T-helper 22 cell (primary cell): ENCODE results near the gene ADAMTS16.

Experiments used
- DNase-seq: peaks from one replicate; pipeline ENCODE4 v3.0.0-alpha.2; 2020; ENCODE audit warnings: low read depth

ADAMTS16 gene

DNA sequence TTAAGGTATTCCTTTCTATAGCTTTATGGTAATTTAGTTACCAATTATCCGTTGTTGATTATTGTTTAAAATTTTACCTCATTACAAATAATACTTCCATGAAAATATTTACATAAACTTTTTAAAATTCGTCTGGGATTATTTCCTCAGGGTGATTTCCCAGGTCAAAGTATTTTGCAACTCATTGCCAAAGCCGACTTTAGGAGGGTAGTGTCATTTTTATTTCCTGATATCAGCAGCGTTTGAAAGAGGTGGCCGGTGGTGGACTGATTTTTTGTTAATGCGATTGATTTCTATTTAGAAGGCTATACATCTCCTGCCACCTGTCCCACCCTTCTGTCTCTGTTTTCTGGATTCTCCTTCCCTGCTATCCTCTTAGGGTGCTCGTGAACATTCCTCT, 4.3 kb downstream of the ADAMTS16 start:
- no peak for DNase-seq

DNA sequence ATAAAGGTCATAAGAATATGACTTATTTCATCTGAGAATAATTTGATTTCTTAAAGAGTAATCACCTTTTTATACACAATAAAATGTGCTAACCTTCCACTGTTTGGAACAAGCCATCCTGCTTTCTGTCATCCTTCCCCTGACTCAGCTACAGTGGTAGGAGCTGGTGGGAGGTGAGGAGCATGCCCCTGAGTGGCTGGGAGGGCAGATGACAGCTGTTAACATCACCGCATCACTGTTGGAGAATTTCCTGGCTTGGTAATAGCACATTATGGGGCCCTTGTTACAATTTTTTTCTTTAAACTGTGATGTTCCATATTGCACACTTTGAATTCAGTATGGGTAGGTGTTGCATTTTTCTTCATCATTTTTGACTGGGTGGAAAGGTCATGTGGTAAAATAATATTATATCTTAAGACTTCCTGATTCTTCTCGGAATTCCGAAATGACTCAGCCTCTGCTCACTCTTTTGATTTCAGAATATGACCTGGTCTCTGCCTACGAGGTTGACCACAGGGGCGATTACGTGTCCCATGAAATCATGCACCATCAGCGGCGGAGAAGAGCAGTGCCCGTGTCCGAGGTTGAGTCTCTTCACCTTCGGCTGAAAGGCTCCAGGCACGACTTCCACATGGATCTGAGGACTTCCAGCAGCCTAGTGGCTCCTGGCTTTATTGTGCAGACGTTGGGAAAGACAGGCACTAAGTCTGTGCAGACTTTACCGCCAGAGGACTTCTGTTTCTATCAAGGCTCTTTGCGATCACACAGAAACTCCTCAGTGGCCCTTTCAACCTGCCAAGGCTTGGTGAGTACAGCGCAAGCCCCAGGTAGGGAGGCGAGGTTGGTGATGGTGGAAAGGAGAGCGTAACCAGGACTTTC, 5.8 kb downstream of the ADAMTS16 start:
- DNase-seq, result no peak

DNA sequence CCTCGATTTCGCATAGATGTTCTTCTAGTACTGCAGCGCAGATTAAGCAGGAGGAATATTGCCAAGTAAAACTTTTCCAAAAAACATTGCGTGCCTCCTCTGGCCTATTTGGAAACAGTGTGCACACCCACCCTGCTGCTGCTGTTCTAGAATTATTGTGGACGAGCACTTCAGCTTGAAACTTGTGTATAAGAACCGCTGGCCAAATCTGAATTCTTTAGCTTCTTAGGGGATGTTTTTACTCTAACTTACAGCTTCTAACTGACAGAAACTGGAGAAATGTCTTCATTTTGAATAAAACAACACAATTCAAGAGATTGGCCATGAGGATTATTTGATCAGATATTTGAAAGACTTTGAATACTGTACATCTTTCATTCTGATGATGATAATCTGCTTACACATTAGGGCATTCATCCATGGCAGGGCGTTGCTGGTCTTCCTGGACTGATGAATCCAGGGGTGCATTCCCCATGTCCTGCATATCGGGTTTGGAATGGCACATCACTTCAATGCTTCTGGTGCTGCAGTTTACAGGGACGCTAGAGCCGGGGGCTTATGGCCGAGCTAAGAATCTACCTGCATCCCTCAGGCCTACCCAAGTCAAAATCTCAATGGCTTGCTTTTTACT, 6.5 kb downstream of the ADAMTS16 start:
- DNase-seq, result no peak

DNA sequence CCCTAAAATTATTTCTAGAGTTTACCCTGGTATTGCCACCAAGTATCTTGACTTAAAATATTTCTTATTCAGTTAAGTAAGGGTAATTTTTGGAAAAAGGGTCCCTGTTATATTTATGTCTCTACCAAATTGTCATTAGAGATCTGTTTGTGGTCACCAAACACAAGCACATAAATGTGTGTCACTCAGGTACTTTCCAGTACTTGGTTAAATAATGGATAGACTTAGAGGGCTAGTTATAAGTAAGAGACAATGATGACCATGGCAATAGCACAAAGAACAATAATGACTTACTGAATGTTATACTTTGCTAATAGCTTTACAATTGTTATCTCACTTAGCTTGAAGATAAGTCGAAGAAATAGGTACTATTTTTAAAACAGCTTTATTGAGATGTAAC, 9.0 kb downstream of the ADAMTS16 start:
- no peak for DNase-seq

DNA sequence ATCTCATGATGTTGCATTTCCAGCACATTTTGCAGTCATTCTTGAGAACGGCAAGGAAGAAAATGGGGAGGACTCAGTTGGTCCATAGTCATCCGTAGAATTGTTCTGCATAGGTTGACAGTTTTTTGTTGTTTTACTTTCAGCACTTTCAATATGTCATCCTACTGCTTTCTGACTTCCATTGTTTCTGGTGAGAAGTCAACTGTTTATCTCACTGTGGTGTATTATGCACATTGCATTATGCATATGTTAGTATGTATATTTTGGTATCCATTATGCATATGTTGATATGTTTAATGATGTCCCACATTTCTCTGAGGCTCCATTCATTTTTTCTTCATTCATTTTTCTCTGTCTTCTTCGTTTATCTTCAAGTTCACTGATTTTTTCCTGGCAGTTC, 10.5 kb downstream of the ADAMTS16 start:
- no peak for DNase-seq

DNA sequence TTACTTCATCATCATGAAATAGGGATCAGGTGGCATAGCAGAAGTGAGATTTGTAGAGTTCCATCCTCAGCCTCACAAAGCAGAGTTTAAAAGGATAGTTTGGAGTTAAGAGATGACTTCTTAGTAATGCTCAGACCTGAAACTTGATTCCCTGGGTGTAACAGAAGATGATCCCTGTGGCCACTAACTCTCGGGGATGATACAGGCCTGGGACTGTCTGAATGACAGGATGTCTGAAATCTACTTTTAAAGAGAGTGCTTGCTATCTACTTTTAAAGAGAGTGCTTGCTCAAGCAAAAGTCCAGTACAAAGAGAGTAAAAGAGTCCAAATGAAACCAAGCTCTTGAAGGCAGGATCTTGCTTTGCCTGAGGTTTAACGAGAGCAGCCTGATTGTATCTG, 14.6 kb downstream of the ADAMTS16 start:
- DNase-seq, result no peak

DNA sequence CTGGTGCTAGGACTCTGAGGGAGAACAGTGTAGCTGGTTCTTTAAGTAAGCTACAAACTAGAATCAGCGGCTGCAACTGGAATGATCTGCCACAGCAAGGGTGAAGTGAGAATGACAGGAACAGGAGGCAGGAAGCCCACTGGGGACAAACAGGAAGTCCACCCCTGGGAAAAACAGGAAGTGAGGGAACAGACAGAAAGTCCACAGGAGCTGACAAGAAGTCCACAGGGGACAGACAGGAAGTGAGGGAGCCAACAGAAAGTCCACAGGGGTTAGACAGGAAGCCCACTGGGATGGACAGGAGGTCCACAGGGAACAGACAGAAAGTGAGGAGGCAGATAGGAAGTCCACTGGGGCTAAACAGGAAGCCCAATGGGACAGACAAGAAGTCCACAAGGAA, 15.5 kb downstream of the ADAMTS16 start:
- no peak for DNase-seq

DNA sequence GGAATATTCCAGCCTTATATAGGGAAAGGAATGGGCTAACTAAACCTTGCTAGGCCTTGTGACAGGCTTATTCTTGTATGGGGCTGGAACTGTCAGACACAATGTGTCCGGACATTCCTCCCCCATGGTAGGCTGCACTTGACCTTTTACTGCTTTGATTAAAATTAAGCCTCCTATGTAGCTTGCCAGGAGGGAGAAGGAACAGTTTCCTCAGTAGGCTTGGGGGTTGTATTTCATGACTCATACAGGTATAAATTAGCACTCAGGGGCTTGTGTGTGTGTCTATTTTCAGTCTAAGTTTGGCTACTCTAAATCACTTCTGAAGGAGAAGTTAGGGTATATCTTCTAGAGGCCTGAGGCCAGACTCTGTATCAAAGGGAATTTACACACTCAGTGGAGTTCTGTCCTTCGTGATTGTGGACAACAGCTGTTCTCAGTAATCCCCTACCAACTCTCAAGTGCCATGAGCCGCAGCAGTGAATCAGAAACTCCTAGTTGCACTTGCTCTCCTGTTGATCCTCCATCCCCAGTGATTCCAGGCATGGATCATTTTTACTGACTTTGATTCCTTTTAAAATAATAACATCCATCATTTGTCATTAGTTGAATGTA, 16.4 kb downstream of the ADAMTS16 start:
- no peak for DNase-seq

DNA sequence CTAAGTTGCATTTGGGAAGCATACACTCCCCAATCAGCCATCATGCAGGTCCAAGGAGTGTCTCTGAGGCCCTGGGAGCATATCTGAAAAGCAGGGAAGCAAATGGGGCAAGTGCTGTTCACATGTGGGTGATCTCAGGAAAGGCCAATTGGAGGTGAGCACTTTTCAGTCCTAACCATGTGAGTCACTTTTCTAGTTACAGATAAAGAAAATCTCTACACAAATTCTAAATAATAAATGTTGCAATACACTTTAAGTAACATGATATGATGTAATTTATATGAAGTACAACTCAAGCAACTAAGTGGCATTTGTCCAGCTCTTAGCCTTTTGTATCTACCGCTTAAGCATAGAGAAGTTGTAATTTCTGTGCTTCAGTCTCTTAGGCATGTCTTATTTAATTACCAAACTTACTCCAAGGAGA, 18.4 kb downstream of the ADAMTS16 start:
- DNase-seq, result no peak

DNA sequence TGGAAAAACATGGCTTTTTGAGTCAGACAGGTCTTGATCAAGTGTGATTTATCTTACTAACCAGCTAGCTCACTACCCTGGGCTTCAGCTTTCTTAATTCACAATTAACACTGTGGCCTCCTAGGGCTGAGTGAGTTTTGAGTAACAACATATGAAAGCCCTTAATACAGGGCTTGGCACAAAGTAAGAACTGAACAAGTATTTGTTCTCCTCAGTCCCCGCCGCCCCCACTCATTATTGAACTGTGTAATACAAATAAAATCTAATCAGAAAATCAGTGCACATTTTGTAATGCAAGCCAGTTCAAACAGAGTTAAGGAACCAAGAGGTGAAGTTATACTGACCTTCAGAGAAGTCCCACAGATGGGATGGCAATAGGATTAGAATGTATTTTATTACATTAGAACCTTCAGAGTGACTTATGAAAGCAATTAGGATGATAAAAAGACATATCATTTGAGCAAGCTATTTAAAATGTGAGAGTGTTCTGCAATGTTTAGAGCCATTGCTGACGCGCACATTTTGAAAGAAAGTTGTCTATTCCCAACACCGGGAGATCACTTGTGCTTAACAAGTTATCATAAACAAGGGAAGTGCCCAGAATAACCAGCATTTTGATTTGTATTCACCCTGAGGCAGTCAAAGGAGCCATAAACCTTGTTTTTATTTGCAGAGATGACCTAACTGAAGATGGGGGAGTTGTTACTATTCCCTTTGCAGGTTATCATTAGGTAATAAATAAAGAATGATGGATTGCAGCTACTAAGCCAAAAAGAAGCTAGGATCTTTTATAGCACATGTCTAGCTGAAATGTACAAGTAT, 19.4 kb downstream of the ADAMTS16 start:
- DNase-seq, result no peak

DNA sequence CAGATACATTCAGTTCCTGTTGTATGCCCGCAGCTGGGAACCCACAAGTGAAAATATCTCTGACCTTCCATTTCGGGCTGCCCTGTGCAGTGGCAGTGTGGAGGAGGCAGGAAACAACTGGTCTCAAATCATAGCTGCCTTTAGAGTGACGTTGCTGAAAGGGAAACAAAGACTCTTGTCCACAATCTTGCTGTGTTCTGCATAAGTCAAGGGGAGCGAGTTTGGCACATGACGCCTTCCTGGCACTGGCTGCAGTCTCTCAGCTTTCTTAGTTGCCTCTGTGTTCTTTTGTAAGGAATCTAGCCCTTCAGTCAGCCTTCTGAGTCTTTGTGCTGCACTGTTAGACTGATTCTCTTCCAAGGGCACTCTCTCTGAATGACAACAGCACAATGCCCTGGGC, 24.0 kb downstream of the ADAMTS16 start:
- no peak for DNase-seq

DNA sequence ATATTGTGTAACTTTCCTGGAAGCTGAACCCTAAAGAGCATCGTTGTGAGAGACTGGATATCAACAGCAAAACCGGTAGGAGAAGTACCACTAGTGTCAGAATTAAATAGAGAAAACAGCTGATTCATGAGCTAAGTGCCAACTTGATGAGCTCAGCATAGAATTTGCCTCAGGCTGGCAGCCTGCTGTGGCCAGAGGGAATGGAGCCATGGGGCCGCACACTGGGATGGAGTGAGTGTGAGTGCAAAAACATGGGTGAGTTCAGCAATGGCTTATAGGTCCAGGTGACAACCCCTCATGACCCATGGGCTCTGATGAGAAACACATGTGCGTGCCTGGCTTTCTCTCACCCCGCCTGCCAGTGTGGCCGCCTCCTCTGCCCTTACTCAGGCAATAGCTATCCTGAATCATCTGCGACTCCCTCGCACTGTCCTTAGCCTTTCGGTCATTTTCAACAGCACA, 25.4 kb downstream of the ADAMTS16 start:
- DNase-seq, result no peak

DNA sequence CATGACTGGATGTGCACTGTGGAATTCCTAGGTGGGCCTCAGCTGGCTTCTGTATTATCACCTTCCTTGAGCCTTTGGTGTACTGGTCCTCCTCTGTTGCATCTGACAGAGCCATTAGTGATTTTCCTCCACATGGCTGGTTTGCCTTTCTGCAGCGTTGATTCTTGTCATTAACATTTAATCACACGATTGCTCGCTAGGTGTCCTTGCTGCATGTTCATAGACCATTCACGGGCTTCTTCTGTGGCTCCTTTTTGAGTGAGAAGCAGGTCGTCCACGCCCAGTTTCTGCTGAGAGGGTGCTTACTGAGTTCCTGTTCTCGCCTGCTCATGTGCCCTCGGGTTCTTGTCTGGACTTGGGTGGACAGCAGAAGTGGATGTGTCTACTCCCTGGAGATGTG, 29.3 kb downstream of the ADAMTS16 start:
- DNase-seq, result no peak

DNA sequence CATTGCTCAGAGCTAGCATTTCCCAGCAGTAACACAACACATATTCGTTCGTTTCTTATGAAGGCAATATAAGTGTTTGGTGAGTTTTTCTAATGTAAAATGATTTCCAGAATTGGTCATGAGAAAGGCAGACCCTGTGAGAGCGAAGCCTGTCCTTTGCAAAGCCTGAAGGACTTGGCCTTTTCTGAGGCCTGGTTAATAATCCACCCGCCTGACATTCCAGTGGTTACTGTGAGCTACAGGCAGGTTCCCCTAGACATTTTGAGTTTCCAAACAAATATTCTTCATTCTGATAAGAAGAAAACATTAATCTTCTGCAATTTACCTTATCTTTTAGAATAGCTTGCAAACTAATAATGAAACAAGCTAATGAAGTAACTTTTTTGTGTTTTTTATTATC, 38.0 kb downstream of the ADAMTS16 start:
- no peak for DNase-seq

DNA sequence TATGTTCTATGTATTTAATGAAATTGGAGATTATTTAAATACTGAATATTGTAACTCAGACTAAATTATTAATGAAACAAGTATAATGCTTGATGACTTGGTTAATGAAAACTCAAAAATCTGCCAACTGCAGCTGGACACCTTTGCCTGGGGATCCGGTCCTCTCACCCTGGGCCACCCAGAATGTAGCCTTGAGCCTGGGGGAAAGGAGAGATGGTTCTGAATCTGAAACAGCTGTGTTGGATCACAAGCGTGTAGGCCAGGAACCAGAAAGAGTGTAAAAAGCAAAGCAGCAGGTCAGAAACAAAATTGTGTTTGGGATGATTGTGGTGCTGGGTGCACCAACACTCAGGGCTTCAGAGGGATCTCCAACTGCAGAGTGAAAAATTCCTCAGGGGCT, 38.5 kb downstream of the ADAMTS16 start:
- DNase-seq, result no peak

DNA sequence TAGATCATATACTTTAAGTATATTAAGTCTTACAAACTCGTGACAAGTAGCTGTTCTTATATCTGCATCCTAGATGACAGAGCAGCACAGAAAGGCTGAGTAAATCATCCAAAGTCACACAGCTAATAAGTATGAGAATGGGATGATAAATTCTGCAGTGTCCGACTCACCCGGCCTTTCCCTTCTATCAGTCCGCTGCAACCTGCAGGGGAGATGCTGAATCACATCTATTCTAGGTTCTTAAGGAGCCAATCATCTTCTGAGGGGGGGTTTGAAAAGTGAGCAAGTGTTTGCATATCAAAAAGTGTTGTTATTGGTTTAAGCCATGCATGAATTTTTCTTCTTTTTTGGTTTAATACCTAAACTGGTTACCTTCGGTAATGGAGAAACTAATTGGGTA, 38.9 kb downstream of the ADAMTS16 start:
- no peak for DNase-seq

DNA sequence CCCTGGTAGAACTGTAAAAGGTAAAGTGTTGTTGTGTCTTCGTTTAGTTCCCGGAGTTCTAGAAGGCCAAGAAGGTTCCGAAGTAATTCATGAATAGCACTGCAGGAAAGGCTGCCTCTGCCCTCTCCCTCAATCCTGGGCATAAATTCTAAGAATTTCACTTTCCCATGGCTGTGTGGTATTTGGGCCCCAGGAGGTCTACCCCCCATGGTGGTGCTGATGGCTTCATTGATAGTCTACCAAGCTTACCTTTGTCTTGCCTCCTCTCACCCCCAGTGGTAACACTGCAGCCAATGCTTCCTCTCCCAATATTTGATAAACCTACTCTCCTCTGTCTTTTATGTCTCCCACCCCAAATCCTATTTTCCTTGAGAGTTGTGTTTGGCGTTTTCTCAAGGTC, 39.5 kb downstream of the ADAMTS16 start:
- DNase-seq, result no peak

DNA sequence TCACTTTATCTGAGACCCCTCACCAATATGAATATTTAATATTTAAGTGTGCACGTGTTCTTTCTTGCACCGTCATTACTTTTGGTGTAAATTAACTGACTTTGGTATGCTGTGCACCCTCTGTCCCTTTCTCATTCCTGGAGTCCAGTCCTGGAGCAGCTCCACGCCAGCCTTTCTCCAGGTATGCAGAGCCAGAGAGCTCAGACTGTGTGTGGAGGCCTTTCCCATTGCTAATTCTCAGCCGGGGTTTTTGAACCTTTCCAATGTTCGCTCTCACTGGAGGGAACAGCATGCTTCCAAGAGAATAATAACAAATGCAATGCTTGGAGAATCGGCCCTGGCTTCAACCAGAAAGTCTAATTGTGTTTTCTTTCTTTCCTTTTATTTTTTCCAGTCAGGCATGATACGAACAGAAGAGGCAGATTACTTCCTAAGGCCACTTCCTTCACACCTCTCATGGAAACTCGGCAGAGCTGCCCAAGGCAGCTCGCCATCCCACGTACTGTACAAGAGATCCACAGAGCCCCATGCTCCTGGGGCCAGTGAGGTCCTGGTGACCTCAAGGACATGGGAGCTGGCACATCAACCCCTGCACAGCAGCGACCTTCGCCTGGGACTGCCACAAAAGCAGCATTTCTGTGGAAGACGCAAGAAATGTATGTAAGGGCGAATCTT, 41.7 kb downstream of the ADAMTS16 start:
- no peak for DNase-seq

DNA sequence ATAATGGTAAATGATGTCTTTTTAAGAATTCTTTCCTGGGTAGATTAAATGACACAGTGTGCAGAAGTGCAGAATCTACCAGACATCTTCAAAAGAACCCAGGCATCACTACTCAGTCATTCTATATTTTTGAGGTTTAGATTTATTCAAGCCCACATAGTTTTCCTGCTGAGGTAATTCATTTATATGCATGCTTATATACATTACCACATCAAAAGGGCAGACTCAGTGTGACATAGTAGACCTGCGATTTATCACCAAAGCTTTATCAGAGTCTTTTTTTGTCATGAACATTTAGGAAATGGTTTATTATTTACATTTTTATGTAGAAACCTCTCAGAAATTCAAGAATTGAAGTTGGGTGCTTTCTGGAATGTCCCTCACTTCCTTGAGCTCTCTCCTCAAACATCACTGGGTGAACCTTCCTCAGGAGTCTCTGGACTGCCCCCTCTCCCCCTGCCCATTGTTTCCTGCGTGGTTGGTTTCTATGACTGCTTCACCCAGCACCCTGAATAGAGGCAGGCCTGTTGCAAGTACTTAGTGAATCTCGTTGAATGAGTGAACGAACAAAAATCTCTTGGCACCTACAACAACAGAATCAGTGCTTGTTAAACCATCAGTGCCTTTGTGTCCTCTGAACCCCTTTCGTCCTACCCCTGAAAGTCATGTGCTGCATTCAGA, 42.5 kb downstream of the ADAMTS16 start:
- DNase-seq, result no peak

DNA sequence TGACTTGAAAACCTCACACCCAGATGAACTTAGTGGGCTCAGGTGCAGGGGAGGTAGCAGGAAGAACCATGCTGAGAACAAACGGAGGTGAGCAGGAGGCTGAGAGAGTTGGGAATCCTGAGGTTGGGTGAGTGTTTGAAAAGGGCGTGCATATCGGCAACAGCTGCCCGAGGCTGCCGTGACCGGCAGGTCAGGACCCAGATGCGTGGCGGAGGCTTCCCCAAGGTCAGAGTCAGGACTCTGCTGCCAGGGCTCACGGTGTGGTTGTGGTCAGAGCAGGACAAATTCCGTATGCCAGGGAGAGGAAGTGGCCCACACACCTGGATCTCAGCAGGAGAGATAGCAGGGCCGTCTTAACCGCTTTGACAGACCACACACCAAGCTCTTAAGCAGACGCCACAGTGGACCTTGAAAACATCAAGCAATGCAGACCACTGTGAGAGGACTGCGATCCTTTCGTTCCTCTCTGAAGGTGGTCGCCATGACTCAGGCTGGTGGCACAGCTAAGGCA, 43.1 kb downstream of the ADAMTS16 start:
- no peak for DNase-seq

DNA sequence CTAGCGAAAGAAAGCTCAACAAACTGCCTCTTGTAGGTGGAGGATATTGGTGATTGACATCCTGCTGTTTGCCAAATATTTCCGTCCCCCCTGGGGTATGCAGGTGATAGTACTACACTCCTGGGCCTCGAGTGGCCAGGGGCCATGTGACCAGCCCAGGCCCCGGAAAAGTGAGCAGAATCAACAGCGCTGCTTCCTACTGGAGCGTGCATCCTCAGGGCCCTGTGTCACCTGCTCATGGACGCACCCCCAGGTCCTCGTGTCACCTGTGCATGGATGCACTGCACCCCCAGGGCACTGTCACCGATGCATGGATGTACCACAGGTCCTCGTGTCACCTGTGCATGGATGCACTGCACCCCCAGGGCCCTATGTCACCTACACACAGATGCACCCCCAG, 43.8 kb downstream of the ADAMTS16 start:
- DNase-seq, result no peak
